Measurements from ENCODE around the gene PTPN21.

- TF ChIP-seq POLR2A (IDR thresholded peaks at IDR 0.05) (no peak), CTCF (IDR thresholded peaks at IDR 0.05) (no peak), EP300 (IDR thresholded peaks at IDR 0.05) (no peak)
Observed at GRCh38 chr14:88490168-88490567, 64.6 kb downstream of the PTPN21 start.

All from stomach (tissue), 4 donors.